Measurements from ENCODE around the gene NMRK1.
A peak's percentile ranks its signal among the peaks of the same experiment; 100 is the strongest.

The NMRK1 gene

GRCh38 chr9:75087824-75088645 is at the start of gene NMRK1, which contains the start of gene OSTF1:
Gene NMRK1 (minus strand): TSS chr9:75088155. CDS start chr9:75083115, 5,040 bp downstream.
Gene OSTF1 (plus strand): TSS chr9:75088514. CDS start chr9:75088693, 179 bp downstream.
- peak; percentile 76 to 85 for DNase-seq (ENCODE audit: low read depth in 2 of 2, low spot score in 1 of 2)

- no peak for DNase-seq (ENCODE audit: low read depth in 2 of 2, low spot score in 1 of 2)
These were observed 46.5 kb upstream of the NMRK1 start for GRCh38 chr9:75134495-75134894.

- no peak for DNase-seq (ENCODE audit: low read depth in 2 of 2, low spot score in 1 of 2)
These were observed 45.4 kb upstream of the NMRK1 start for GRCh38 chr9:75133396-75133795.

GRCh38 chr9:75132244-75132643 is 44.3 kb upstream of the NMRK1 start:
- no peak for DNase-seq (ENCODE audit: low read depth in 2 of 2, low spot score in 1 of 2)

GRCh38 chr9:75131700-75132099 is 43.7 kb upstream of the NMRK1 start:
- DNase-seq (ENCODE audit: low read depth in 2 of 2, low spot score in 1 of 2), result no peak

GRCh38 chr9:75130621-75131230 is 42.8 kb upstream of the NMRK1 start:
- DNase-seq (ENCODE audit: low read depth in 2 of 2, low spot score in 1 of 2), result no peak

- no peak for DNase-seq (ENCODE audit: low read depth in 2 of 2, low spot score in 1 of 2)
These were observed 42.2 kb upstream of the NMRK1 start for GRCh38 chr9:75130172-75130571.

- DNase-seq (ENCODE audit: low read depth in 2 of 2, low spot score in 1 of 2), result no peak
These were observed 40.6 kb upstream of the NMRK1 start for GRCh38 chr9:75128535-75128934.

GRCh38 chr9:75123696-75124095 is 35.7 kb upstream of the NMRK1 start:
- DNase-seq (ENCODE audit: low read depth in 2 of 2, low spot score in 1 of 2), result no peak

GRCh38 chr9:75121914-75122558 is 34.1 kb upstream of the NMRK1 start:
- DNase-seq (ENCODE audit: low read depth in 2 of 2, low spot score in 1 of 2), result no peak

- no peak for DNase-seq (ENCODE audit: low read depth in 2 of 2, low spot score in 1 of 2)
These were observed 32.7 kb upstream of the NMRK1 start for GRCh38 chr9:75120686-75121085.

- DNase-seq (ENCODE audit: low read depth in 2 of 2, low spot score in 1 of 2), result no peak
These were observed 29.6 kb upstream of the NMRK1 start for GRCh38 chr9:75117564-75117963.

- no peak for DNase-seq (ENCODE audit: low read depth in 2 of 2, low spot score in 1 of 2)
These were observed 28.4 kb upstream of the NMRK1 start for GRCh38 chr9:75116306-75116705.

- DNase-seq (ENCODE audit: low read depth in 2 of 2, low spot score in 1 of 2), result no peak
These were observed 24.8 kb upstream of the NMRK1 start for GRCh38 chr9:75112789-75113188.

- no peak for DNase-seq (ENCODE audit: low read depth in 2 of 2, low spot score in 1 of 2)
These were observed 23.2 kb upstream of the NMRK1 start for GRCh38 chr9:75111019-75111622.

GRCh38 chr9:75109210-75109839 is 21.4 kb upstream of the NMRK1 start:
- no peak for DNase-seq (ENCODE audit: low read depth in 2 of 2, low spot score in 1 of 2)

GRCh38 chr9:75108571-75108970 is 20.6 kb upstream of the NMRK1 start:
- DNase-seq (ENCODE audit: low read depth in 2 of 2, low spot score in 1 of 2), result no peak

GRCh38 chr9:75106857-75107256 is 18.9 kb upstream of the NMRK1 start:
- no peak for DNase-seq (ENCODE audit: low read depth in 2 of 2, low spot score in 1 of 2)

- no peak for DNase-seq (ENCODE audit: low read depth in 2 of 2, low spot score in 1 of 2)
These were observed 17.9 kb upstream of the NMRK1 start for GRCh38 chr9:75105841-75106240.

- no peak for DNase-seq (ENCODE audit: low read depth in 2 of 2, low spot score in 1 of 2)
These were observed 17.1 kb upstream of the NMRK1 start for GRCh38 chr9:75105019-75105540.

GRCh38 chr9:75104607-75105006 is 16.7 kb upstream of the NMRK1 start:
- DNase-seq (ENCODE audit: low read depth in 2 of 2, low spot score in 1 of 2), result no peak
